ENCODE data around the gene AHRR. TPM values are rescaled to one million over a fixed set of nuclear protein-coding genes. Genes with fewer than 3 reads are reported as not detected.
"Not testable (repeated sequence)": the region's sequence is repeated elsewhere in the genome, so short reads cannot be mapped to it uniquely, and the experiment has no call there.

Gene AHRR
- total RNA-seq, 1 donor from 2014 or later = 11.3 TPM

DNA sequence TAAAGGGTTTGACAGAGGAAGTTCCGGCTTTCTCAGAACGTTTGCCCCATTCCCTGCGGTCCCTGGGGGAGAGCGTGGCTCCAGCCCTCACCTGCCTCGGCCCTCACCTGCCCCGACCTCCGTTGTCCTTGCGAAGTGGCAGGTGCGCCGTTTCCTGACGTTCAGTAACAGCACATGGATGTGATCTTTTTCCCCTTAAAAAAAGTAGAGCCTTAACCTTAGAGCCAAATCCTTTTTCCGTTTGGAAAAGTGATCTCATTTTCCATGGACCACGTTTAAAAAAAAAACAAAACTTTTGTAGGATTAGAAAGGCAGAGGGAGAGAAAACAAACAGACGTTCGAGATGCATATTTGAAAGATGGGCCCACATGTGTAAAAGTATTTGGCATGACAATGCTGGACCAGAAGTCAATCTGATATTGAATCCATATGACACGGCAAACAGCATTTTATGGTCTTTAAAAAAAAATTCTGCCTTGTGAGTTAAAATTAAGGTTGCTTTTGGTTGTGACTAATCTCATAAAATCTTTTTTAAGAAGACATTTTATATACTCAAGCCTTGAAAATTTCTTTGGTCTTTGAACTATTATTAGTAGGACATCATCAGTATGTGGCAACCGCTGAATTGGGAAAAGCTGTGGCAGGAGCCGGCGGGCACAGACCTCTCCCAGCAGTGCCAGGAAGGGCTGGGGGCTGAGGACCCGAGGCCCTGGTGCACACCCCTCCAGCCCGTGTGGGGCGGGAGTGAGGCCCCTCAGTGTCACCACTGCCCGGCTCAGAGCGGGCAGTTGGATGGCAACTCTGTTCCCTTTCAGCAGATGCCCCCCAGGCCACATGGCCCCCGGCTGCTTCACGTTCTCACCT lies 79.0 kb downstream of the AHRR start:
- peak in 1 of 2 donors; percentile 67 for DNase-seq (ENCODE audit: extremely low spot score in 2 of 2)
- peak overlapping the region; percentile 18 to 23 for H3K4me3 ChIP-seq
- no peaks in the 10 kb centered on the region for H3K9me3 ChIP-seq
- peak overlapping the region; percentile 87 for H3K27ac ChIP-seq
- intact Hi-C loops (cut with DNase I) = no loop called here
- H3K27me3 ChIP-seq = no peaks in the 10 kb centered on the region
- H3K4me1 ChIP-seq = peaks cover 38% of the 10 kb centered on the region
- TF ChIP-seq POLR2AphosphoS5 (IDR thresholded peaks at IDR 0.05; ENCODE audit: insufficient read depth in 1 of 2, low read depth in 1 of 2) (peak; percentile 5 to 18), POLR2A (IDR thresholded peaks at IDR 0.05) (no peak)
- TF ChIP-seq, protein P1, sequence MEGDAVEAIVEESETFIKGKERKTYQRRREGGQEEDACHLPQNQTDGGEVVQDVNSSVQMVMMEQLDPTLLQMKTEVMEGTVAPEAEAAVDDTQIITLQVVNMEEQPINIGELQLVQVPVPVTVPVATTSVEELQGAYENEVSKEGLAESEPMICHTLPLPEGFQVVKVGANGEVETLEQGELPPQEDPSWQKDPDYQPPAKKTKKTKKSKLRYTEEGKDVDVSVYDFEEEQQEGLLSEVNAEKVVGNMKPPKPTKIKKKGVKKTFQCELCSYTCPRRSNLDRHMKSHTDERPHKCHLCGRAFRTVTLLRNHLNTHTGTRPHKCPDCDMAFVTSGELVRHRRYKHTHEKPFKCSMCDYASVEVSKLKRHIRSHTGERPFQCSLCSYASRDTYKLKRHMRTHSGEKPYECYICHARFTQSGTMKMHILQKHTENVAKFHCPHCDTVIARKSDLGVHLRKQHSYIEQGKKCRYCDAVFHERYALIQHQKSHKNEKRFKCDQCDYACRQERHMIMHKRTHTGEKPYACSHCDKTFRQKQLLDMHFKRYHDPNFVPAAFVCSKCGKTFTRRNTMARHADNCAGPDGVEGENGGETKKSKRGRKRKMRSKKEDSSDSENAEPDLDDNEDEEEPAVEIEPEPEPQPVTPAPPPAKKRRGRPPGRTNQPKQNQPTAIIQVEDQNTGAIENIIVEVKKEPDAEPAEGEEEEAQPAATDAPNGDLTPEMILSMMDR (IDR thresholded peaks at IDR 0.05) = no peak
- H3K36me3 ChIP-seq = no peaks in the 10 kb centered on the region

DNA sequence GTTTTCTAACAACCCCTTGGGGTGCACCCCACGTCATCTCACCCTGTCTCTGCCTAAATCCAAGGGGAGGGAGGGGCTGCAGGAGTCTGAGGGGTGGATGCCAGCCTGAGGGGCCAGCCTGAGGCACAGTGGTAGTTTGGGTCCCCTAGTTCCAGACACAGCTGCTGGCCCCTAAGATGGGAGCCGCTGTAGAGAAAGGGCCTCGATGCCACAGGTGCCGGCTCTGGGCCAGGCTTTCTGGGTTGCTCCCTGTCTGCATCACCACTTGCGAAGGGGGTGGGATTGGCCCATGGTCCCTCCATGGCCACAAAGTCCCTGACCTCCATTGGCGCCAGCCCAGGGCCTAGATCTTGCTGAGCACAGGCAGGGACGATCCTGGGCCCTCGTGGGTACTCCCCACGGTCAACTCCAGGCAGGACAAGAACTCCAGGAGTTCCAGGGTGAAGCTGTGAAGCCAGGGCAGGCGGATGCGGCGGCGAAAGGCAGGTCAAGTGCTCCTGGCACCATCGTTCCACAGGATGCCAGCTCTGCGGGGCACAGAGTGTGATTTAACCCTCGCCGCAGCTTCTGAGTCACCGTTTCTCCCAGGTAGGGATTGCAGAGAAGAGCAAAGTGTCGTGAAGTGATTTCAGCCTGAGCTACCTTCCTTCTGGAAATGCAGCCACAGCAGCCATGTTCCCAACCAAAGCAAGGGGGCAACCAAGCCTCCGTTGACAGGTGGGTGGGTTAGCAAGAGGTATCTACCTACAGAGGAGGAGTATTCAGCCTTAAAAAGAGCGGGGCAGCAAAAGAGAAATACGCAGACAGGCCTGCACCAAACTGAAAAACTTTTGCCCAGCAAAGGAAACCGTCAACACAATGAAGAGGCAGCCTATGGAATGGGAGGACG lies 79.9 kb downstream of the AHRR start:
- intact Hi-C loops (cut with DNase I) = no loop called here
- Histone ChIP-seq H3K27ac (peak overlapping the region; percentile 87), H3K9me3 (no peaks in the 10 kb centered on the region), H3K27me3 (no peaks in the 10 kb centered on the region), H3K4me1 (peaks cover 29% of the 10 kb centered on the region), H3K4me3 (no peak overlapping the region), H3K36me3 (no peaks in the 10 kb centered on the region)
- DNase-seq (ENCODE audit: extremely low spot score in 2 of 2) = peak; percentile 78 to 85
- TF ChIP-seq, protein P1 (IDR thresholded peaks at IDR 0.05) = no peak
- TF ChIP-seq POLR2A (IDR thresholded peaks at IDR 0.05) (no peak), POLR2AphosphoS5 (IDR thresholded peaks at IDR 0.05; ENCODE audit: insufficient read depth in 1 of 2, low read depth in 1 of 2) (no peak)

DNA sequence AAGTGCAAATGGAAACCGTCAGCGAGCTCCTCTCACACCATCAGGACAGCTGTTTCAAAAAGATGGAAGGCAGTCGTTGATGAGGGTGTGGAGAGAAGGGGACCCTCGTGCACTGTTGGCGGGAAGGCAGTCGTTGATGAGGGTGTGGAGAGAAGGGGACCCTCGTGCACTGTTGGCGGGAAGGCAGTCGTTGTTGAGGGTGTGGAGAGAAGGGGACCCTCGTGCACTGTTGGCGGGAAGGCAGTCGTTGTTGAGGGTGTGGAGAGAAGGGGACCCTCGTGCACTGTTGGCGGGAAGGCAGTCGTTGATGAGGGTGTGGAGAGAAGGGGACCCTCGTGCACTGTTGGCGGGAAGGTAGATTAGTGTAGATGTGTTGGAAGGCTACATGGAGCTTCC lies 80.7 kb downstream of the AHRR start:
- H3K27ac ChIP-seq; intact Hi-C loops (cut with DNase I); H3K27me3 ChIP-seq; H3K9me3 ChIP-seq; H3K36me3 ChIP-seq; H3K4me3 ChIP-seq; DNase-seq (ENCODE audit: extremely low spot score in 2 of 2): not testable (repeated sequence)
- peaks cover 28% of the 10 kb centered on the region for H3K4me1 ChIP-seq

DNA sequence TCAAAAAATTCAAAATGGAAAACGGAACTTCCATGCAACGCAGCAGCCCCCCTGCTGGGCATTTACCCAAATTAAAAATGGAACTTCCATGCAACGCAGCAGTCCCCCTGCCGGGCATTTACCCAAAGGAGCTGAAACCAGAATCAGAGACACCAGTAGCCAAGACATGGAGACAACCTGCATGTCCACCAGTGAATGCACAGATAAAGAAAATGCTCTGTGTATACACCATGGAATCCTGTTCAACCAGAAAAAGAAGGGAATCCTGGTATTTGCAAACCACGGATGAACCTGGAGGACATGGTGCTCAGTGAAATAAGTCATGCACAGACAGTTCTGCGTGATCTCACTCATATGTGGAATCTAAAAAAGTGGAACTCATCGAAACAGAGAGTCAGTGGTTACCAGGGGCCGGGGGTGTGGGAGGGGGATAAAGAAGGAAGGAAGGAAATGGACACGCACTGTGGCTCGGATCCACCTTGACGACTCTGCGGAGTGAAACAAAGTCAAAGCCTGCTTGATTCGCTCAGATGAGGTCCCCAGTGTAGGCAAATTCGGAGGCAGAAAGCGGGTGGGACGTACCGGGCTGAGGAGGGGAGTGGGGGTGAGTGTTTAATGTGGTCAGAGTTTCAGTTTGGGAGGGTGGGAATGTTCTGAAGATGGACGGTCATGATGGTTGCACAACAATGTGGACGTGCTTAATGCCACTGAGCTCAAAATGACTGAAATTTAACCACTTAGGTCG lies 81.3 kb downstream of the AHRR start:
- intact Hi-C loops (cut with DNase I) = no loop called here

More for the DNA sequence above, 81.3 kb downstream of the AHRR start:
- Histone ChIP-seq H3K4me3 (no peak overlapping the region), H3K27me3 (no peaks in the 10 kb centered on the region), H3K36me3 (no peaks in the 10 kb centered on the region), H3K9me3 (no peaks in the 10 kb centered on the region), H3K4me1 (peaks cover 28% of the 10 kb centered on the region), H3K27ac (no peak overlapping the region)
- TF ChIP-seq, protein P1 (IDR thresholded peaks at IDR 0.05) = no peak
- TF ChIP-seq POLR2AphosphoS5 (IDR thresholded peaks at IDR 0.05; ENCODE audit: insufficient read depth in 1 of 2, low read depth in 1 of 2) = no peak
- no peak for TF ChIP-seq POLR2A (IDR thresholded peaks at IDR 0.05)
- peak in 1 of 2 donors; percentile 62 for DNase-seq (ENCODE audit: extremely low spot score in 2 of 2)
